Esophagus muscularis mucosa (tissue), 4 donors: ENCODE measurements around the gene ODF4. TPM values are rescaled to one million over a fixed set of nuclear protein-coding genes. Genes with fewer than 3 reads are reported as not detected.

Source experiments
- DNase-seq: peaks from one replicate; pipeline ENCODE4 v3.0.0-alpha.2; 2017; ENCODE audit errors: extremely low spot score
- H3K27ac ChIP-seq, 4 donors: fragments of 200-600 bp; sonication (generic); replicated peaks in 1 of 4; 1 replicate in 3 of 4; 2 replicates in 1 of 4; pipeline ENCODE4 v1.5.1; 2016 to 2019; ENCODE audit warnings: mild to moderate bottlenecking in 1 of 4
- H3K27me3 ChIP-seq, 4 donors: fragments of 200-600 bp; sonication (generic); one replicate each; pipeline versions ENCODE4 v1.5.1 to v1.6.0; 2016 to 2019
- H3K36me3 ChIP-seq, 4 donors: fragments of 200-600 bp; sonication (generic); one replicate each; pipeline ENCODE4 v1.5.1; 2016 to 2019
- H3K4me1 ChIP-seq, 4 donors: fragments of 200-600 bp; sonication (generic); one replicate each; pipeline ENCODE4 v1.5.1; 2016 to 2019
- H3K4me3 ChIP-seq, 4 donors: fragments of 200-600 bp; sonication (generic); 1 replicate in 2 of 4; 2 replicates in 2 of 4; pipeline ENCODE4 v1.5.1; 2016 to 2019; ENCODE audit warnings: mild to moderate bottlenecking in 4 of 4, moderate library complexity in 1 of 4
- H3K9me3 ChIP-seq, 4 donors: fragments of 200-600 bp; sonication (generic); 1 replicate in 3 of 4; 2 replicates in 1 of 4; pipeline ENCODE4 v1.5.1; 2016 to 2019
- CTCF ChIP-seq, 3 experiments: fragments of 200-600 bp in 2 of 3; fragments of 450-650 bp in 1 of 3; sonication (generic) in 2 of 3; IDR thresholded peaks; one replicate each; pipeline ENCODE4 v1.5.1; 2017 to 2019; ENCODE audit warnings: antibody characterized with exemption in 3 of 3, mild to moderate bottlenecking in 2 of 3, moderate library complexity in 1 of 3
- EP300 ChIP-seq: sonication (generic); formaldehyde crosslinking; IDR thresholded peaks from one replicate; pipeline ENCODE4 v1.6.1; 2017; ENCODE audit warnings: antibody characterized with exemption
- POLR2A ChIP-seq: fragments of 450-650 bp; IDR thresholded peaks from one replicate; pipeline ENCODE4 v1.6.1; 2017; ENCODE audit warnings: antibody characterized with exemption, moderate library complexity, mild to moderate bottlenecking, low read depth
- POLR2AphosphoS5 ChIP-seq, 2 donors: sonication (generic); formaldehyde crosslinking; IDR thresholded peaks; one replicate each; pipeline ENCODE4 v1.6.1; 2017; ENCODE audit warnings: antibody characterized with exemption in 2 of 2
- WGBS: methylation state at CpG from one replicate; pipeline ENCODE4 v1.1.5; 2018; 5-methylcytosine and 5-hydroxymethylcytosine counted together
- intact Hi-C: fragments of 100-400 bp; cut with DNase I; formaldehyde crosslinking; loops from one replicate; pipeline ENCODE4 v1.15.1; 2023
- total RNA-seq, 4 donors: library from RNA; depleted of rRNA; stranded (reverse); fragments of >200 nt; gene quantifications; one replicate each; pipeline versions ENCODE4 v1.1.0 to v1.2.1, GENCODE V29; 2016

Gene ODF4
- total RNA-seq, 4 donors from 2014 or later: not detected

DNA sequence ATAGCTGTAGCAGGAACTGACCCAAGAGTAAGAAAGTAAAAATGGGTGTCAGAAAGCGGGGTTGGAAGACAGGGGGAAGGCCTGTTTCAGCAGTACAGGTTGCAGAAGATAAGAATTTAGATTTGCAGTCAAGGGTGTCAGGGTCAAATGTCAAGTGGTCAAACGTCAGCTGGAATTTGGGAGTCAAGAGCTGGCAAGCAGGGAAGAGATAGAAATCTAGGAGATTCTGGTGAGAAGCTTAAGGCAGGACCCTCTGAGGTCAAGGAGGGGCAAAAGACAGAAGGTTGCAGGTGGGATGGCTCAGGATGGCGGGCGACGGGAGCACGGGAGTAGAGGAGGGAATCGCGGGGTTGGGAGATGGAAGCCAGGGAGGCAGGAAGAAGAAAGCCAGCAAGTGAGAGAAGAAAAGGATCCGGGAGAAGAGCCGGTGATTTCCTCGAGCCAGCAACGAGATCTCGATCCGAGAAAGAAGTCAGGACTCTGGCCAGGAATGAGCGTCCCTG is 44.8 kb upstream of the ODF4 start:
- Histone ChIP-seq H3K27ac (peak overlapping the region; percentile 87 to 91 (median 90)), H3K4me1 (peaks cover 10 to 31% (median 20%) of the 10 kb centered on the region in 4 donors), H3K9me3 (no peaks in the 10 kb centered on the region), H3K36me3 (peaks cover 0 to 5% (median 0%) of the 10 kb centered on the region in 4 donors), H3K4me3 (peak overlapping the region; percentile 61 to 81 (median 72)), H3K27me3 (no peaks in the 10 kb centered on the region)
- intact Hi-C loops: no loop called here
- 6% methylated on average over 14 of the region's 15 CpGs for WGBS
- DNase-seq: no peak
- no peak for TF ChIP-seq POLR2AphosphoS5 (IDR thresholded peaks at IDR 0.05)
- TF ChIP-seq EP300: no peak
- no peak for TF ChIP-seq CTCF (IDR thresholded peaks at IDR 0.05)
- TF ChIP-seq POLR2A: no peak

DNA sequence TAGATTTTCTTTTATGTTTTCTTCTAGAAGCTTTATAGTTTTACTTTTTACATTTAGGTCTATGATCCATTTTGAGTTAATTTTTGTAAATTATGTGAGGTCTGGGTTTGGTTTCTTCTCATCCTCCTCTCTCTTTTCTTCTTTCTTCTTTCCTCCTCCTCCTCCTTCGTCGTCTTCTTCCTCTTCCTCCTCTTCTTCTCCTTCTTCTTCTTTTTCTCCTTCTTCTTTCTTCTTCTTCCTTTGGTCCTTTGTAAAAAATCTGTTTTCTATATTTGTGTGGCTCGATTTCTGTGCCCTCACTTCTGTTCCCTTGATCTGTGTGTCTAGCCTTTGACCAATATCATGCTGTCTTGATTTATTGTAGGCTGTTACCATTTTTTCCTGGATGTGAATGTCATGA is 39.4 kb upstream of the ODF4 start:
- no peaks in the 10 kb centered on the region for H3K27me3 ChIP-seq
- no peaks in the 10 kb centered on the region for H3K9me3 ChIP-seq
- intact Hi-C loops: no loop called here
- 47% methylated on average over 3 of the region's 3 CpGs for WGBS
- no peak overlapping the region for H3K4me3 ChIP-seq
- DNase-seq: no peak
- TF ChIP-seq POLR2AphosphoS5 (IDR thresholded peaks at IDR 0.05): no peak
- TF ChIP-seq EP300: no peak
- TF ChIP-seq CTCF (IDR thresholded peaks at IDR 0.05): no peak
- TF ChIP-seq POLR2A: no peak
- peaks cover 3 to 13% (median 6%) of the 10 kb centered on the region in 4 donors for H3K4me1 ChIP-seq
- H3K27ac ChIP-seq: no peak overlapping the region
- H3K36me3 ChIP-seq: no peaks in the 10 kb centered on the region

DNA sequence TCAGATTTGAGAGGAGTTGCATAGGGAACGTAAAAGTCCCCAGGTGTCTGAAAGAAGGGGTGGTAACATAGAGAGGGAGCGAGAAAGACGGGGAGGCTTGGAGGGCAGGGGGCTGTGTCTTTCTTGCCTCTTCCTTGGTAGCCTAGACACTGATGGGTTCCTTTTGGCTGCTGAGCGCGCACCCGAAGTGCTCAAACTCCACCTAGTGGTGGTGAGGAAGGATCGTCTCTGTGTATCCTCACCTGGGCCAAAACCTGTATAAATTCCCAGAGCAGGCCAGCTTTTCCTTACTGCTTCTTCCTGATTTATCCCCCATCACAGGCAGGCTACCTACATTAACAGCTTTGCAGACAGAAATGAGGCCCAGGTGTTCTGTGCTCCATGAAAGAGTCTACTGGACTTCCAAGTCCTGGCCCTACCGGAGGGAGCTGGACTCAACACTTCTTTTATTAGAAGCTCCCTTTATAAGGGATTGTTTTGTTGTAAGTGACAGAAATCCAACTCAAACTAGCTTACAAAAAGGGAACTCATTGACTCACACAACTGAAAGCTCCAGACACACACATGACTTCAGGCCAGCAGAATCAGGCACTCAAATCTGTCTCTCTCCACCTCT is 38.9 kb upstream of the ODF4 start:
- H3K27ac ChIP-seq: no peak overlapping the region
- H3K9me3 ChIP-seq: no peaks in the 10 kb centered on the region
- H3K36me3 ChIP-seq: no peaks in the 10 kb centered on the region
- no peak for DNase-seq
- H3K4me3 ChIP-seq: no peak overlapping the region
- 12% methylated on average over 8 of the region's 8 CpGs for WGBS
- peak; percentile 52 to 72 for TF ChIP-seq POLR2AphosphoS5 (IDR thresholded peaks at IDR 0.05)
- TF ChIP-seq POLR2A: no peak
- peak; percentile 77 to 83 (median 79) for TF ChIP-seq CTCF (IDR thresholded peaks at IDR 0.05)
- TF ChIP-seq EP300: no peak
- intact Hi-C loops: no loop called here
- peaks cover 2 to 11% (median 5%) of the 10 kb centered on the region in 4 donors for H3K4me1 ChIP-seq
- no peaks in the 10 kb centered on the region for H3K27me3 ChIP-seq

DNA sequence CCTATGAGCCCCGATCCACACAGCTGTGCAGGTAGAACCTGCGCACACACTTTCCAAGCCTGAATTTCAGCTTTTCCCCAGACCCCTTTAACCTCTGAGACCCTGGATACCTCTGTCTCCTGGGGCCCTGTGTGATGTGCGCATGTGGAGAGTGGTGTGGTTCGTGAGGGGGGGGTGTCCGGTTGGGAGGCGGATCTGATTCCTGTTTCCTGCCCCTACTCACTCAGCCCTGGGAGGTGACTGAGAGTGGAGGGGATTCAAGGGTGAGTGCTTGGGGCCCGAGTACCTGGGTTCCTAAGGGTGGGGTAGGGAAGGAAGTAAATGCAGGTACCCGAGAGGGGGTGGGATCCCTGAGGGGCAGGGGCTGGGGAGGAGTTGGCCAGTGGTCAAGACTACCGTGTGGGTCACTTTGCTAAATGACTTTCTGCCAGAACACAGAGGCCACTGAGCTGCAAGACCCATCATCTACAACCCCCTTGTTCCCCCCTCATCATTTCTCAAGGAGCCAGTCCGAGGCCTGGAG is 29.0 kb upstream of the ODF4 start:
- Histone ChIP-seq H3K9me3 (no peaks in the 10 kb centered on the region), H3K27ac (peak overlapping the region in 3 of 4 donors; percentile 60 to 71 (median 63)), H3K36me3 (peaks cover 0 to 33% (median 0%) of the 10 kb centered on the region in 4 donors), H3K4me1 (peaks cover 11 to 22% (median 12%) of the 10 kb centered on the region in 4 donors), H3K4me3 (peak overlapping the region; percentile 35 to 50 (median 37)), H3K27me3 (peaks cover 0 to 56% (median 14%) of the 10 kb centered on the region in 4 donors)
- intact Hi-C loops: no loop called here
- TF ChIP-seq POLR2AphosphoS5 (IDR thresholded peaks at IDR 0.05): peak in 1 of 2 donors; percentile 44
- no peak for TF ChIP-seq EP300
- TF ChIP-seq POLR2A: no peak
- 64% methylated on average over 8 of the region's 10 CpGs for whole genome bisulfite sequencing
- DNase-seq: no peak

- DNase-seq: no peak
- peaks cover 12 to 22% (median 15%) of the 10 kb centered on the region in 4 donors for H3K4me1 ChIP-seq
- peaks cover 0 to 39% (median 2%) of the 10 kb centered on the region in 4 donors for H3K36me3 ChIP-seq
- WGBS: 84% methylated on average over 22 of the region's 25 CpGs
- TF ChIP-seq CTCF (IDR thresholded peaks at IDR 0.05): no peak
- TF ChIP-seq EP300: no peak
- no peak for TF ChIP-seq POLR2AphosphoS5 (IDR thresholded peaks at IDR 0.05)
- H3K4me3 ChIP-seq: peak overlapping the region; percentile 35 to 50 (median 37)
- H3K27me3 ChIP-seq: peaks cover 0 to 62% (median 18%) of the 10 kb centered on the region in 4 donors
- H3K9me3 ChIP-seq: no peaks in the 10 kb centered on the region
- intact Hi-C loops: no loop called here
- H3K27ac ChIP-seq: peak overlapping the region in 3 of 4 donors; percentile 60 to 71 (median 63)
Measured at GRCh38 chr17:8311131-8311790, 28.4 kb upstream of the ODF4 start.
